Liver (tissue), 9 donors: ENCODE results near the gene PTBP3. TPM values are rescaled to one million over a fixed set of nuclear protein-coding genes. Genes with fewer than 3 reads are reported as not detected.

Source experiments
- DNase-seq: peaks from one replicate; pipeline ENCODE4 v3.0.0-alpha.2; 2017; ENCODE audit warnings: low spot score
- H3K27ac ChIP-seq, 2 donors: one replicate each; pipeline ENCODE4 v1.7.0; 2013; ENCODE audit warnings: inconsistent platforms in 2 of 2, low read length in 2 of 2, control low read depth in 1 of 2, low read depth in 1 of 2, mild to moderate bottlenecking in 1 of 2
- H3K27me3 ChIP-seq, 4 donors: one replicate each; pipeline versions ENCODE4 v1.6.1 to v1.7.0; 2013; ENCODE audit warnings: low read length in 3 of 4, inconsistent platforms in 1 of 4, mild to moderate bottlenecking in 1 of 4, moderate library complexity in 1 of 4; ENCODE audit not compliant: control insufficient read depth in 4 of 4, insufficient read depth in 4 of 4
- H3K36me3 ChIP-seq, 4 donors: one replicate each; pipeline versions ENCODE4 v1.6.1 to v1.7.0; 2013; ENCODE audit warnings: low read length in 3 of 4, mild to moderate bottlenecking in 3 of 4, low read depth in 1 of 4, moderate library complexity in 1 of 4; ENCODE audit not compliant: control insufficient read depth in 4 of 4, insufficient read depth in 3 of 4
- H3K4me1 ChIP-seq, 4 donors: one replicate each; pipeline versions ENCODE4 v1.6.1 to v1.7.0; 2013; ENCODE audit warnings: low read length in 3 of 4, mild to moderate bottlenecking in 3 of 4, moderate library complexity in 1 of 4; ENCODE audit not compliant: control insufficient read depth in 4 of 4, insufficient read depth in 4 of 4
- H3K4me3 ChIP-seq, 3 donors: one replicate each; pipeline versions ENCODE4 v1.6.1 to v1.7.0; 2013; ENCODE audit warnings: low read length in 3 of 3, control low read depth in 1 of 3, low read depth in 1 of 3, mild to moderate bottlenecking in 1 of 3
- H3K9ac ChIP-seq, 2 donors: one replicate each; pipeline ENCODE4 v1.7.0; 2013; ENCODE audit warnings: low read length in 2 of 2, mild to moderate bottlenecking in 2 of 2, moderate library complexity in 2 of 2, control low read depth in 1 of 2, low read depth in 1 of 2
- H3K9me3 ChIP-seq, 4 donors: one replicate each; pipeline versions ENCODE4 v1.6.1 to v1.7.0; 2013; ENCODE audit warnings: low read length in 3 of 4; ENCODE audit not compliant: control insufficient read depth in 4 of 4
- ATF3 ChIP-seq: IDR thresholded peaks from 2 replicates; pipeline ENCODE4 v1.6.1; 2016; ENCODE audit warnings: antibody characterized with exemption
- EGR1 ChIP-seq, 2 donors: IDR thresholded peaks; 2 replicates each; pipeline ENCODE4 v1.6.1; 2016 to 2018; ENCODE audit warnings: antibody characterized with exemption in 2 of 2, low read depth in 2 of 2
- FOXA1 ChIP-seq: IDR thresholded peaks from 2 replicates; pipeline ENCODE4 v1.6.1; 2016; ENCODE audit warnings: antibody characterized with exemption
- FOXA2 ChIP-seq: IDR thresholded peaks from 2 replicates; pipeline ENCODE4 v1.6.1; 2016; ENCODE audit warnings: antibody characterized with exemption
- HNF4A ChIP-seq, 2 donors: conservative IDR thresholded peaks; 2 replicates each; pipeline ENCODE4 v1.6.1; 2016; ENCODE audit warnings: antibody characterized with exemption in 2 of 2, mild to moderate bottlenecking in 2 of 2
- HNF4G ChIP-seq: IDR thresholded peaks from 2 replicates; pipeline ENCODE4 v1.6.1; 2016; ENCODE audit warnings: antibody characterized with exemption
- JUND ChIP-seq, 2 donors: IDR thresholded peaks; 2 replicates each; pipeline ENCODE4 v1.6.1; 2016; ENCODE audit warnings: antibody characterized with exemption in 2 of 2
- MAX ChIP-seq: IDR thresholded peaks from 2 replicates; pipeline ENCODE4 v1.6.1; 2016; ENCODE audit warnings: antibody characterized with exemption
- NR2F2 ChIP-seq: IDR thresholded peaks from 2 replicates; pipeline ENCODE4 v1.6.1; 2016; ENCODE audit warnings: antibody characterized with exemption
- RAD21 ChIP-seq, 2 donors: IDR thresholded peaks; 2 replicates each; pipeline ENCODE4 v1.6.1; 2016; ENCODE audit warnings: antibody characterized with exemption in 2 of 2, mild to moderate bottlenecking in 2 of 2
- RXRA ChIP-seq, 2 donors: IDR thresholded peaks; 2 replicates each; pipeline ENCODE4 v1.6.1; 2017 to 2018; ENCODE audit warnings: antibody characterized with exemption in 2 of 2, mild to moderate bottlenecking in 1 of 2
- SP1 ChIP-seq: IDR thresholded peaks from 2 replicates; pipeline ENCODE4 v1.6.1; 2018; ENCODE audit warnings: antibody characterized with exemption, mild to moderate bottlenecking
- TAF1 ChIP-seq: conservative IDR thresholded peaks from 2 replicates; pipeline ENCODE4 v1.6.1; 2016; ENCODE audit warnings: antibody characterized with exemption, mild to moderate bottlenecking
- WGBS: extraction: QIAGEN DNeasy Blood & Tissue Kit; methylation state at CpG from one replicate; pipeline ENCODE4 v1.1.7; 2013; 5-methylcytosine and 5-hydroxymethylcytosine counted together
- polyA plus RNA-seq, 2 donors: library from polyadenylated mRNA; stranded (reverse) in 1 of 2; unstranded in 1 of 2; fragments of 200-250 nt in 1 of 2; fragments of >200 nt in 1 of 2; fragmentation: Nextera tagmentation in 1 of 2; extraction: Ambion mirVana in 1 of 2; gene quantifications; one replicate each; pipeline versions ENCODE4 v1.2.1 to v1.2.3, GENCODE V29; 2013 to 2015
- total RNA-seq, 2 donors: library from RNA; depleted of rRNA; stranded (reverse); fragments of >200 nt; gene quantifications; one replicate each; pipeline ENCODE4 v1.2.3, GENCODE V29; 2014
- TF ChIP-seq, protein P1 (sequence below): IDR thresholded peaks from 2 replicates; pipeline ENCODE4 v1.6.1; 2016; ENCODE audit warnings: antibody characterized with exemption, mild to moderate bottlenecking
- TF ChIP-seq, protein P2 (sequence below): IDR thresholded peaks from 2 replicates; pipeline ENCODE4 v1.6.1; 2016; ENCODE audit warnings: antibody characterized with exemption
- TF ChIP-seq, protein P3 (sequence below): fragments of 150-350 bp; IDR thresholded peaks from 2 replicates; pipeline ENCODE4 v1.5.1; 2017; ENCODE audit warnings: improper control_type of control experiment, low read depth, low read length; ENCODE audit not compliant: missing input control
- donor health status: healthy.
- donor health status: healthy.
- donor health status: healthy.
- donor health status: healthy.
- donor health status: healthy.

The PTBP3 gene
- total and polyA plus RNA-seq, 4 donors: 4.3 to 34.1 (median 9.2) TPM

- Histone ChIP-seq H3K36me3 (no peaks in the 10 kb centered on the region), H3K27ac (no peak overlapping the region), H3K27me3 (no peaks in the 10 kb centered on the region), H3K9ac (no peak overlapping the region), H3K9me3 (no peaks in the 10 kb centered on the region), H3K4me3 (no peak overlapping the region), H3K4me1 (peaks cover 0 to 15% (median 5%) of the 10 kb centered on the region in 4 donors)
- 83% methylated on average over 3 of the region's 3 CpGs for WGBS
- TF ChIP-seq FOXA1: no peak
- TF ChIP-seq ATF3: no peak
- no peak for TF ChIP-seq RXRA (IDR thresholded peaks at IDR 0.05)
- no peak for TF ChIP-seq MAX
- TF ChIP-seq JUND (IDR thresholded peaks at IDR 0.05): no peak
- TF ChIP-seq EGR1 (IDR thresholded peaks at IDR 0.05; ENCODE audit: low read depth in 2 of 2): no peak
- TF ChIP-seq, protein P1, sequence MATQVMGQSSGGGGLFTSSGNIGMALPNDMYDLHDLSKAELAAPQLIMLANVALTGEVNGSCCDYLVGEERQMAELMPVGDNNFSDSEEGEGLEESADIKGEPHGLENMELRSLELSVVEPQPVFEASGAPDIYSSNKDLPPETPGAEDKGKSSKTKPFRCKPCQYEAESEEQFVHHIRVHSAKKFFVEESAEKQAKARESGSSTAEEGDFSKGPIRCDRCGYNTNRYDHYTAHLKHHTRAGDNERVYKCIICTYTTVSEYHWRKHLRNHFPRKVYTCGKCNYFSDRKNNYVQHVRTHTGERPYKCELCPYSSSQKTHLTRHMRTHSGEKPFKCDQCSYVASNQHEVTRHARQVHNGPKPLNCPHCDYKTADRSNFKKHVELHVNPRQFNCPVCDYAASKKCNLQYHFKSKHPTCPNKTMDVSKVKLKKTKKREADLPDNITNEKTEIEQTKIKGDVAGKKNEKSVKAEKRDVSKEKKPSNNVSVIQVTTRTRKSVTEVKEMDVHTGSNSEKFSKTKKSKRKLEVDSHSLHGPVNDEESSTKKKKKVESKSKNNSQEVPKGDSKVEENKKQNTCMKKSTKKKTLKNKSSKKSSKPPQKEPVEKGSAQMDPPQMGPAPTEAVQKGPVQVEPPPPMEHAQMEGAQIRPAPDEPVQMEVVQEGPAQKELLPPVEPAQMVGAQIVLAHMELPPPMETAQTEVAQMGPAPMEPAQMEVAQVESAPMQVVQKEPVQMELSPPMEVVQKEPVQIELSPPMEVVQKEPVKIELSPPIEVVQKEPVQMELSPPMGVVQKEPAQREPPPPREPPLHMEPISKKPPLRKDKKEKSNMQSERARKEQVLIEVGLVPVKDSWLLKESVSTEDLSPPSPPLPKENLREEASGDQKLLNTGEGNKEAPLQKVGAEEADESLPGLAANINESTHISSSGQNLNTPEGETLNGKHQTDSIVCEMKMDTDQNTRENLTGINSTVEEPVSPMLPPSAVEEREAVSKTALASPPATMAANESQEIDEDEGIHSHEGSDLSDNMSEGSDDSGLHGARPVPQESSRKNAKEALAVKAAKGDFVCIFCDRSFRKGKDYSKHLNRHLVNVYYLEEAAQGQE: no peak
- no peak for TF ChIP-seq SP1
- TF ChIP-seq HNF4G: no peak
- TF ChIP-seq, protein P2, sequence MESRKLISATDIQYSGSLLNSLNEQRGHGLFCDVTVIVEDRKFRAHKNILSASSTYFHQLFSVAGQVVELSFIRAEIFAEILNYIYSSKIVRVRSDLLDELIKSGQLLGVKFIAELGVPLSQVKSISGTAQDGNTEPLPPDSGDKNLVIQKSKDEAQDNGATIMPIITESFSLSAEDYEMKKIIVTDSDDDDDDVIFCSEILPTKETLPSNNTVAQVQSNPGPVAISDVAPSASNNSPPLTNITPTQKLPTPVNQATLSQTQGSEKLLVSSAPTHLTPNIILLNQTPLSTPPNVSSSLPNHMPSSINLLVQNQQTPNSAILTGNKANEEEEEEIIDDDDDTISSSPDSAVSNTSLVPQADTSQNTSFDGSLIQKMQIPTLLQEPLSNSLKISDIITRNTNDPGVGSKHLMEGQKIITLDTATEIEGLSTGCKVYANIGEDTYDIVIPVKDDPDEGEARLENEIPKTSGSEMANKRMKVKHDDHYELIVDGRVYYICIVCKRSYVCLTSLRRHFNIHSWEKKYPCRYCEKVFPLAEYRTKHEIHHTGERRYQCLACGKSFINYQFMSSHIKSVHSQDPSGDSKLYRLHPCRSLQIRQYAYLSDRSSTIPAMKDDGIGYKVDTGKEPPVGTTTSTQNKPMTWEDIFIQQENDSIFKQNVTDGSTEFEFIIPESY: no peak
- no peak for TF ChIP-seq HNF4A (conservative IDR thresholded peaks at IDR 0.05)
- no peak for TF ChIP-seq TAF1
- TF ChIP-seq NR2F2: no peak
- no peak for TF ChIP-seq FOXA2
- DNase-seq: no peak
These were observed 10.0 kb downstream of the PTBP3 start for GRCh38 chr9:112323378-112323854.

GRCh38 chr9:112322701-112323377, 10.6 kb downstream of the PTBP3 start:
- Histone ChIP-seq H3K9me3 (no peaks in the 10 kb centered on the region), H3K36me3 (no peaks in the 10 kb centered on the region), H3K9ac (no peak overlapping the region), H3K4me1 (peaks cover 0 to 13% (median 5%) of the 10 kb centered on the region in 4 donors), H3K27me3 (no peaks in the 10 kb centered on the region), H3K4me3 (no peak overlapping the region), H3K27ac (no peak overlapping the region)
- DNase-seq: no peak
- 94% methylated on average over 5 of the region's 5 CpGs for WGBS
- TF ChIP-seq, protein P2: no peak
- TF ChIP-seq FOXA1 (no peak), TAF1 (no peak), HNF4G (no peak), MAX (no peak), FOXA2 (no peak), EGR1 (IDR thresholded peaks at IDR 0.05; ENCODE audit: low read depth in 2 of 2) (no peak), JUND (IDR thresholded peaks at IDR 0.05) (no peak), NR2F2 (no peak), RAD21 (IDR thresholded peaks at IDR 0.05) (no peak)
- TF ChIP-seq, protein P1: no peak
- TF ChIP-seq, protein P3, sequence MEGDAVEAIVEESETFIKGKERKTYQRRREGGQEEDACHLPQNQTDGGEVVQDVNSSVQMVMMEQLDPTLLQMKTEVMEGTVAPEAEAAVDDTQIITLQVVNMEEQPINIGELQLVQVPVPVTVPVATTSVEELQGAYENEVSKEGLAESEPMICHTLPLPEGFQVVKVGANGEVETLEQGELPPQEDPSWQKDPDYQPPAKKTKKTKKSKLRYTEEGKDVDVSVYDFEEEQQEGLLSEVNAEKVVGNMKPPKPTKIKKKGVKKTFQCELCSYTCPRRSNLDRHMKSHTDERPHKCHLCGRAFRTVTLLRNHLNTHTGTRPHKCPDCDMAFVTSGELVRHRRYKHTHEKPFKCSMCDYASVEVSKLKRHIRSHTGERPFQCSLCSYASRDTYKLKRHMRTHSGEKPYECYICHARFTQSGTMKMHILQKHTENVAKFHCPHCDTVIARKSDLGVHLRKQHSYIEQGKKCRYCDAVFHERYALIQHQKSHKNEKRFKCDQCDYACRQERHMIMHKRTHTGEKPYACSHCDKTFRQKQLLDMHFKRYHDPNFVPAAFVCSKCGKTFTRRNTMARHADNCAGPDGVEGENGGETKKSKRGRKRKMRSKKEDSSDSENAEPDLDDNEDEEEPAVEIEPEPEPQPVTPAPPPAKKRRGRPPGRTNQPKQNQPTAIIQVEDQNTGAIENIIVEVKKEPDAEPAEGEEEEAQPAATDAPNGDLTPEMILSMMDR: no peak
